H9 (cell line): ENCODE measurements around the gene HMCES. TPM values are rescaled to one million over a fixed set of nuclear protein-coding genes. Genes with fewer than 3 reads are reported as not detected.

Experiments used
- DNase-seq: peaks from one replicate; pipeline ENCODE4 v3.0.0-alpha.2; 2017
- H2AFZ ChIP-seq: one replicate; pipeline ENCODE4 v1.6.1; 2013; ENCODE audit warnings: mild to moderate bottlenecking, low read length, control low read depth, moderate library complexity
- H2AK5ac ChIP-seq: 2 replicates; pipeline ENCODE4 v1.6.1; 2013; ENCODE audit warnings: low read length, control low read depth, mixed read lengths; ENCODE audit not compliant: insufficient read length
- H2BK120ac ChIP-seq: one replicate; pipeline ENCODE4 v1.6.1; 2013; ENCODE audit warnings: low read depth, mild to moderate bottlenecking, low read length, control low read depth, inconsistent platforms; ENCODE audit not compliant: poor library complexity, severe bottlenecking
- H2BK12ac ChIP-seq: 2 replicates; pipeline ENCODE4 v1.6.1; 2013; ENCODE audit warnings: low read length, control low read depth, mixed read lengths, low read depth; ENCODE audit not compliant: insufficient read length
- H2BK15ac ChIP-seq: 2 replicates; pipeline ENCODE4 v1.6.1; 2013; ENCODE audit warnings: low read depth, low read length, control low read depth
- H2BK20ac ChIP-seq: one replicate; pipeline ENCODE4 v1.6.1; 2013; ENCODE audit warnings: low read depth, mild to moderate bottlenecking, low read length, control low read depth, inconsistent platforms; ENCODE audit not compliant: poor library complexity, severe bottlenecking
- H2BK5ac ChIP-seq: 2 replicates; pipeline ENCODE4 v1.6.1; 2013; ENCODE audit warnings: low read length, control low read depth, mixed read lengths; ENCODE audit not compliant: insufficient read length
- H3K14ac ChIP-seq: 2 replicates; pipeline ENCODE4 v1.6.1; 2013; ENCODE audit warnings: low read length, control low read depth; ENCODE audit not compliant: insufficient read depth
- H3K18ac ChIP-seq: 2 replicates; pipeline ENCODE4 v1.6.1; 2013; ENCODE audit warnings: low read depth, mild to moderate bottlenecking, mixed read lengths, low read length, control low read depth; ENCODE audit not compliant: insufficient read length
- H3K23ac ChIP-seq: 2 replicates; pipeline ENCODE4 v1.6.1; 2013; ENCODE audit warnings: low read length, control low read depth, mixed read lengths, low read depth; ENCODE audit not compliant: insufficient read length
- H3K23me2 ChIP-seq: 2 replicates; pipeline ENCODE4 v1.6.1; 2013; ENCODE audit warnings: low read depth, mild to moderate bottlenecking, mixed read lengths, low read length, control low read depth; ENCODE audit not compliant: insufficient read length, poor library complexity, severe bottlenecking
- H3K27ac ChIP-seq: 2 replicates; pipeline ENCODE4 v1.5.1; 2013; ENCODE audit warnings: low read length, control low read depth, mixed read lengths, low read depth; ENCODE audit not compliant: insufficient read length
- H3K27me3 ChIP-seq: 2 replicates; pipeline ENCODE4 v1.6.1; 2013; ENCODE audit warnings: low read length, control low read depth, inconsistent platforms; ENCODE audit not compliant: insufficient read depth
- H3K4ac ChIP-seq: 2 replicates; pipeline ENCODE4 v1.6.1; 2013; ENCODE audit warnings: low read depth, mild to moderate bottlenecking, control low read depth, inconsistent platforms, low read length, moderate library complexity
- H3K4me1 ChIP-seq: 2 replicates; pipeline ENCODE4 v1.6.1; 2013; ENCODE audit warnings: low read length, control low read depth, inconsistent platforms; ENCODE audit not compliant: insufficient read depth
- H3K4me2 ChIP-seq: 2 replicates; pipeline ENCODE4 v1.6.1; 2013; ENCODE audit warnings: low read length, control low read depth, mixed read lengths; ENCODE audit not compliant: insufficient read length, insufficient read depth
- H3K56ac ChIP-seq: 2 replicates; pipeline ENCODE4 v1.6.1; 2013; ENCODE audit warnings: low read depth, mild to moderate bottlenecking, mixed read lengths, low read length, control low read depth; ENCODE audit not compliant: insufficient read length
- H3K79me1 ChIP-seq: 2 replicates; pipeline ENCODE4 v1.6.1; 2013; ENCODE audit warnings: low read depth, mild to moderate bottlenecking, moderate library complexity, low read length, control low read depth, inconsistent platforms; ENCODE audit not compliant: insufficient read depth, poor library complexity, severe bottlenecking
- H3K79me2 ChIP-seq: 2 replicates; pipeline ENCODE4 v1.6.1; 2013; ENCODE audit warnings: low read length, control low read depth, inconsistent platforms; ENCODE audit not compliant: insufficient read depth
- H3K9ac ChIP-seq: 2 replicates; pipeline ENCODE4 v1.6.1; 2013; ENCODE audit warnings: low read length, control low read depth, mixed read lengths; ENCODE audit not compliant: insufficient read length; ENCODE audit errors: extremely low read depth
- H3K9me3 ChIP-seq: one replicate; pipeline ENCODE4 v1.6.1; 2013; ENCODE audit warnings: low read depth, low read length, inconsistent platforms; ENCODE audit not compliant: control insufficient read depth
- H3T11ph ChIP-seq: one replicate; pipeline ENCODE4 v1.6.1; 2013; ENCODE audit warnings: mild to moderate bottlenecking, low read length, control low read depth, inconsistent platforms
- H4K20me1 ChIP-seq: one replicate; pipeline ENCODE4 v1.6.1; 2013; ENCODE audit not compliant: control insufficient read depth, insufficient read length, insufficient read depth
- H4K5ac ChIP-seq: 2 replicates; pipeline ENCODE4 v1.6.1; 2013; ENCODE audit warnings: low read depth, mild to moderate bottlenecking, mixed read lengths, low read length, control low read depth; ENCODE audit not compliant: insufficient read length
- H4K8ac ChIP-seq: replicated peaks from 2 replicates; pipeline ENCODE4 v1.6.1; 2013; ENCODE audit warnings: low read length, control low read depth, mixed read lengths, low read depth; ENCODE audit not compliant: insufficient read length
- H4K91ac ChIP-seq: 2 replicates; pipeline ENCODE4 v1.6.1; 2013; ENCODE audit warnings: low read depth, mild to moderate bottlenecking, moderate library complexity, mixed read lengths, low read length, control low read depth; ENCODE audit not compliant: insufficient read length
- H3K27ac Mint-ChIP-seq, 3 experiments: 2 replicates in 2 of 3; 3 replicates in 1 of 3; pipeline ENCODE4 v1.8.0; 2020 to 2021; ENCODE audit warnings: mixed read lengths in 3 of 3, mild to moderate bottlenecking in 1 of 3, moderate library complexity in 1 of 3
- H3K27me3 Mint-ChIP-seq: 2 replicates; pipeline ENCODE4 v1.8.0; 2021; ENCODE audit warnings: low read depth, mild to moderate bottlenecking, moderate library complexity, mixed read lengths
- H3K36me3 Mint-ChIP-seq, 3 experiments: 2 replicates in 2 of 3; 3 replicates in 1 of 3; pipeline ENCODE4 v1.8.0; 2020 to 2021; ENCODE audit warnings: low read depth in 3 of 3, mixed read lengths in 3 of 3; ENCODE audit not compliant: insufficient read depth in 1 of 3
- H3K4me1 Mint-ChIP-seq, 2 experiments: 2 replicates each; pipeline ENCODE4 v1.8.0; 2020; ENCODE audit warnings: mixed read lengths in 2 of 2
- H3K4me3 Mint-ChIP-seq, 2 experiments: 2 replicates in 1 of 2; 3 replicates in 1 of 2; pipeline ENCODE4 v1.8.0; 2020 to 2021; ENCODE audit warnings: mild to moderate bottlenecking in 2 of 2, mixed read lengths in 2 of 2, moderate library complexity in 1 of 2
- H3K9me3 Mint-ChIP-seq, 2 experiments: 2 replicates in 1 of 2; 3 replicates in 1 of 2; pipeline ENCODE4 v1.8.0; 2020; ENCODE audit warnings: mild to moderate bottlenecking in 2 of 2, mixed read lengths in 2 of 2, moderate library complexity in 1 of 2
- WGBS: extraction: QIAGEN DNeasy Blood & Tissue Kit; methylation state at CpG from one replicate; pipeline ENCODE4 v1.1.7; 2013; ENCODE audit warnings: missing lambda C conversion rate, low lambda C conversion rate, mixed read lengths; ENCODE audit not compliant: insufficient read length; ENCODE audit errors: extremely low coverage; 5-methylcytosine and 5-hydroxymethylcytosine counted together
- total RNA-seq: library from RNA; stranded (reverse); gene quantifications from 2 replicates; pipeline ENCODE4 v1.2.1, GENCODE V29; 2021
- TF ChIP-seq, protein P1 (sequence below): fragments of 200-600 bp; sonication (generic); conservative IDR thresholded peaks from 3 replicates; pipeline ENCODE4 v1.8.0; 2021; ENCODE audit warnings: antibody characterized with exemption, mild to moderate bottlenecking

The HMCES gene
- total RNA-seq, 1 experiment from 2014 or later = 52.4 TPM

DNA sequence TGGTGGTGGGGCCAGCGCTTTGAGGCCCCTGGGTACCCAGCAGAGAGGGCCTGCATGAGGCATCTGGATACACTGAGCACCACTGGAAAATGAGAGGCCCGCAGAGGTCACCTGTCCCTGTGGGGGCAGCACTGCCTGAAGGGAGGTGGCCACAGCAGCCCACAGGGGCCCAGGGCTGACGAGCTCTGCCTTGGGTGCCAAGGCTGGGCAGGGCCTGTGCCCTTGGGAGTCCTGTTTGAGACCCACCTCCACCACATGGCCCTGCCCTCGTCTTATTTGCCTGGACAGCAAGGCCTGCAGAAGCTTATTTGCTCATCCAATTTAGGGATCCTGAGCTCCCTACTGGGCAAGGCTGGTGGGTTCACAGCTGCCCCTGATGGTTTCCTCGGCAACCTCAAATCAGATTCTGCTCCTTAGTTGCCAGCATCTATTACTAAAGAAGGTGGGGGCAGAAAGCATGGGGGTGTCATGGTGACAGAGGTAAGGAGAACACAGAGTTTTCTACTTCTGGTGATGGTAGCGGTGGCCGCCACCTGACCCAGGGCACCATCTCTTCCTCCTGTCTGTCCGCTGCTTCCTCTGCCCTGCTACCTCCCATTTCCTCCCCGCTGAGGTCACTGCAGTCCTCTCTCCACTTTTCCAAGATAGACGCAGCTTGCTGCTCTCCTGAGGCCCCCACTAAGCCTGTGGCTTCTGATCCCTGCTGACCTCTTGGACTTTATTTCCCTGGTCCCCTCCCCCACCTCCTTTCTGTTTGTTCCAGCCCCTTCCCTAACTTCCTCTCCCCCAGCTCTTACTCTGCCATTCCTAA lies 62.9 kb downstream of the HMCES start:
- Histone ChIP-seq H3K4me1 (no peaks in the 10 kb centered on the region), H2AK5ac (no peak overlapping the region), H4K20me1 (no peaks in the 10 kb centered on the region), H4K5ac (no peak overlapping the region), H3K27me3 (no peaks in the 10 kb centered on the region), H3K14ac (no peak overlapping the region), H3K27ac (no peak overlapping the region), H2BK20ac (no peak overlapping the region), H3K9ac (no peak overlapping the region), H3T11ph (no peak overlapping the region), H3K79me2 (no peaks in the 10 kb centered on the region), H2BK15ac (no peak overlapping the region), H4K91ac (no peak overlapping the region), H2AFZ (no peak overlapping the region), H2BK120ac (no peak overlapping the region), H4K8ac (no peak overlapping the region), H3K79me1 (no peaks in the 10 kb centered on the region), H3K9me3 (no peaks in the 10 kb centered on the region), H3K4ac (no peak overlapping the region), H3K23me2 (peaks cover 7% of the 10 kb centered on the region), H3K18ac (no peak overlapping the region), H3K4me2 (no peak overlapping the region), H3K23ac (no peak overlapping the region), H3K56ac (no peak overlapping the region), H2BK12ac (no peak overlapping the region), H2BK5ac (no peak overlapping the region)
- Mint-ChIP-seq H3K27ac (no peak overlapping the region; a peak in 2 of 7 replicates), H3K9me3 (peaks cover 16 to 17% of the 10 kb centered on the region in 2 experiments; a peak in 4 of 5 replicates), H3K36me3 (peaks cover 0 to 3% (median 2%) of the 10 kb centered on the region in 3 experiments; a peak in 1 of 7 replicates), H3K4me1 (peaks cover 16 to 20% of the 10 kb centered on the region in 2 experiments), H3K4me3 (no peak overlapping the region), H3K27me3 (peaks cover 17% of the 10 kb centered on the region)
- WGBS = no CpG with 5 or more reads among the region's 10 CpGs
- TF ChIP-seq, protein P1, sequence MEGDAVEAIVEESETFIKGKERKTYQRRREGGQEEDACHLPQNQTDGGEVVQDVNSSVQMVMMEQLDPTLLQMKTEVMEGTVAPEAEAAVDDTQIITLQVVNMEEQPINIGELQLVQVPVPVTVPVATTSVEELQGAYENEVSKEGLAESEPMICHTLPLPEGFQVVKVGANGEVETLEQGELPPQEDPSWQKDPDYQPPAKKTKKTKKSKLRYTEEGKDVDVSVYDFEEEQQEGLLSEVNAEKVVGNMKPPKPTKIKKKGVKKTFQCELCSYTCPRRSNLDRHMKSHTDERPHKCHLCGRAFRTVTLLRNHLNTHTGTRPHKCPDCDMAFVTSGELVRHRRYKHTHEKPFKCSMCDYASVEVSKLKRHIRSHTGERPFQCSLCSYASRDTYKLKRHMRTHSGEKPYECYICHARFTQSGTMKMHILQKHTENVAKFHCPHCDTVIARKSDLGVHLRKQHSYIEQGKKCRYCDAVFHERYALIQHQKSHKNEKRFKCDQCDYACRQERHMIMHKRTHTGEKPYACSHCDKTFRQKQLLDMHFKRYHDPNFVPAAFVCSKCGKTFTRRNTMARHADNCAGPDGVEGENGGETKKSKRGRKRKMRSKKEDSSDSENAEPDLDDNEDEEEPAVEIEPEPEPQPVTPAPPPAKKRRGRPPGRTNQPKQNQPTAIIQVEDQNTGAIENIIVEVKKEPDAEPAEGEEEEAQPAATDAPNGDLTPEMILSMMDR = no peak
- DNase-seq = no peak
